Right ventricle myocardium superior (tissue), 1 donor: ENCODE results near the gene EBF3. TPM values are rescaled to one million over a fixed set of nuclear protein-coding genes. Genes with fewer than 3 reads are reported as not detected.

Source experiments
- ATAC-seq: fragments of 200-7000 bp; cut with Tn5 transposase; one replicate; pipeline ENCODE4 v1.9.1; 2020; ENCODE audit warnings: mild to moderate bottlenecking; ENCODE audit not compliant: poor library complexity
- DNase-seq: peaks from one replicate; pipeline ENCODE4 v3.0.0-alpha.2; 2020
- intact Hi-C: fragments of 100-400 bp; cut with DNase I; formaldehyde crosslinking; loops from one replicate; pipeline ENCODE4 v1.11.2; 2022
- total RNA-seq: library from RNA; stranded (reverse); fragmentation: NEBNext Ultra II Directional; extraction: Animal tissue kit (Norgen Biotek cat#: 25700); gene quantifications from one replicate; pipeline ENCODE4 v1.2.1, GENCODE V29; 2021
- donor health status: DM: no; HTN: yes; CAD: no; lungs with severe emphysema.

Gene EBF3
- total RNA-seq, 1 donor from 2014 or later = 6.2 TPM

DNA sequence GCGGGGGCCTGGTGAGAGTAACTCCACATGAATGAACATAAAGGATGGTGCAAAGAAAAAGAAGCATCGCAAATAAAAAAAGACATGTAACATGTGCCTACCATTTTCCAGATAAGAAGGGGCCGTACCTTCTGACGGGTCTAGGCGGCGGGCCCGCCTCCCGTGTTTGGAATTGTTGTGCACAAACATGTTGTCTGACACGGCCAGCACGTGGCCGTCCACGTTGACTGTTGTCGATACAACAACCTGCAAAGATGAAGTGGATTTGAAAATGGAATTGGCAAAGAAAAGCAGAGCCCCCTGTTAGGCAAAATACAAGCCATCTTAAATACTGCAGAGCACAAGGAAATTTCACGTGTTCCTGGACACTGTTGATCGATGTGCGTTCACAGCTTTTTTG, 90.7 kb downstream of the EBF3 start:
- no peak for ATAC-seq
- DNase-seq = no peak
- intact Hi-C loops = no loop called here

DNA sequence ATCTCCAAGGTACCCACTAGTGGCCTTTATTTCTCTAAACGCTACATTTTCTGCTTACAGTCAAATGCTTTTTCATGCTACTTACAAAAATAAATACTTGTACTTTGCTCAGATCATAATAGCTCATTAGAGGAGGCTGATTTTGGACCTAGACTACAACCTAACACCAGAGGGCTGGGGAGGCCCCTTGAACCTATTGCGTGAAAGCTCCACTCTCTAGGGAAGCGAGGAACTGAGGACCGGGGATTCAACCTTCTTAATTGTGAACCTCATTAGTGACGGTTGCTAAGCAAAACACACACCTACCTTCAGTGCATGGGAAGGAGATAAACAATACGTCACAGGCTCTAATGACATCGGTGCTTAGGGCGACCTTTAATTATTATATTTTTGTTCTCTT, 92.1 kb downstream of the EBF3 start:
- intact Hi-C loops = no loop called here
- DNase-seq = no peak
- ATAC-seq = no peak

DNA sequence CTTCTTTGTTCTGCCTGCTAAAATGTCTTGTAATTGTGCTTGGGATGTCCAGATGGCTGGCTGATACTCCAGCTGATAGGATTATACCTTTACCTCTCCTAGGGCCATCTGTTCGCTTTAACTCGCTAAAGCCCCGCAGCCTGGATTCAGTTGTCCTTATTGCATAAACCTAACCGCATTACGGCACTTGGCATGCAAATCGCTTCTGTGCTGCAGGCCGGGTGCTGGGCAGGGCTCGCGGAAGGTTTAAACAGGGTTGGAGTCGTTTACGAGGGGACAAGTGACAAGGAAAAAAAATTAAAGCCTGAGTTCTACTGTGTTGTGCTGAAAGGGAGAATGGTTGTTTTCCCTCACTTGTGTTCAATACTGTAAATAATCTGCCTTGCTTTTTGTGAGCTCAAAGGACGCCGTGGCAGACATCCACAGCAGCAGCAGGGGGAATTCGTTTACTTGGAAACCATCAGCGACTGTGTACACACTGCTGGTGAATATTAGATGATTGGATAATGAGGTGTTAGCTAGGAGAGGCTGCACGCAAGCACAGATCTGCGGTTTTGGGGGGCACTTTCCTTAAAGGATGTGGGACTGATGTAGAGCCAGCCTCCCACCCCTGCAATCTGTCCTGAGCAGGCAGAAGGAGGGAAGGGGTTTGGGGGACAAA, 93.0 kb downstream of the EBF3 start:
- ATAC-seq (peak; percentile 75), DNase-seq (no peak)
- intact Hi-C loops = no loop called here

DNA sequence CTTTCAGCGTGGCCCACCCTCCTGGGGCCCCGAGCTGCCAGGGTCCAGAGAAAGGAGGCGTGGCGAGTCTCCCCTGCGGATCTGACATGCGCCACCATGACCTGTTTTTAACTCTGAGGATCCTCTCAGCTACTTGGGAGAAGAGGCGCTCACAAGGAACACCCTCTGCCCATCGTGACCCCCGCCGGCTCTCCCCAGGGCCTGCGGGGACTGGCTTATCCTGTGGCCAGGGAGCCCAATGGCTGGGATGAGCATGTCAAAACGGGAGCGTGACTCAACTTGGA, 93.7 kb downstream of the EBF3 start:
- DNase-seq (no peak), ATAC-seq (no peak)
- intact Hi-C loops = no loop called here

DNA sequence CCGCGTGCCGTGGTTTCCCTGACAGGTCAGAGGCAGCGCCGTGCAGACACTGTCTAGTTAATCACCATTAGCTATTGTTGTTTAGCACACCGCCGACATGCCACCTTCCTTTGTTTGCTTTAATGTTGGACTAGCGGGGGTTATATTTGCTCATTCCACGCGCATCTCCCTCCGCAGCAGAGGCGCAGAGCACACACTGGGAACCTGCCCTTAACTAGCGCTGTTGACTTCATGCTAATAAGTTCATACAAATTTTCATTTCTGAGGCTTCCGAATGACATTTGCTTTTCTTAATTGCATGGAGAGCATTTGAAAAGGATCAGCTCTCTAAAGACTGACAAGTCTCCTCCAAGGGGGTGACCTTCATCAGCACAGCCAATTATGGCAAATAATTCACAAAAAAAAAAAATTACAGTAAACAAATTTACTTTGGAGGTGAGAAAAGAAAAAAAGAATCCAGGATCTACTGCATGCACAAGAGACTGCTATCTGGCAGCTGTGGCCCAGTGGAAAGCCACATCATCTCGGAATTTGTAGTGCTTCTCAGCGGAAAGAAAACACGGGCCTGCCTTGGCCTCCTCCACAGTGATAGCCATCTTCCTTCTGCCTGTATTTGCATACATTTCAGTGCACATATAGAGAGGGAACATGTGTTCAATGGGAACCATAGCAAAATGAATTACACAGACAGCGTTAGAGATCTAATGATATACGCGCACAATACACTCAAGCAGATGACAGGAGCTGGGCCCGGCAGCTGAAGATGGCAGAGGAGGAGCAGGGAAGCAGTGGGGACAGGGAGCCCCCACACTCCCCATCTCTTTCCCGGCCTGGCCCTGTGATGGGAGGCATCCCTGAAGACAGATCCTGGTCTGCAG, 94.2 kb downstream of the EBF3 start:
- intact Hi-C loops = no loop called here
- DNase-seq (no peak), ATAC-seq (no peak)

DNA sequence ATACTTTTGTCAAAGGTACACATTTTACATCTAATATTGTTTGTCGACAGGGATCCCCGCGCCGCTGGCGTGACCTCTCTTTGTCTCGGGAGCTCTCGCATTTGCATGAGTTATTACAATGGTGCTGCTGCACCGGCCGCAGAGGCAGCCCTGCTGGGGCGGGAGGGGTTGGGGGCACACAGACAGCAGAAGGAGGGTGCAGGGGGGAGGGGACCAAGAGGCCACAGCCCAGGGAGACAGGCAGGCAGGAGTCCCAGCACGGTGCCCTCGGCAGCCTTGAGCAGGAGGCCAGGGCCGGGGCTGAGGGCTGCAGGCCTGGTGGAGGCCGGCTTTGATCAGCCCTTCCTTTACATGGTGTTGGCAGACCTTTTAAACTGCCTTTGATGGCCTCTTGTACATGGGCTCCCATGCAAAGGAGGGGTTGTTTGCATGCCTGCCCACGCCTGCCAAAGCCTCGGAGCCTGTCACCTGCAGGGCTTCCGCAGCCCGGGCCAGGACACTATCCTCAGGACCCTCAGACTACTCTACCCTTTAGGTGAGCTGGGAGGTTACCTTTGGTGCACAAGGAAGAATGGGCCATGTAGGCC, 95.5 kb downstream of the EBF3 start:
- ATAC-seq = no peak
- DNase-seq = no peak
- intact Hi-C loops = no loop called here

DNA sequence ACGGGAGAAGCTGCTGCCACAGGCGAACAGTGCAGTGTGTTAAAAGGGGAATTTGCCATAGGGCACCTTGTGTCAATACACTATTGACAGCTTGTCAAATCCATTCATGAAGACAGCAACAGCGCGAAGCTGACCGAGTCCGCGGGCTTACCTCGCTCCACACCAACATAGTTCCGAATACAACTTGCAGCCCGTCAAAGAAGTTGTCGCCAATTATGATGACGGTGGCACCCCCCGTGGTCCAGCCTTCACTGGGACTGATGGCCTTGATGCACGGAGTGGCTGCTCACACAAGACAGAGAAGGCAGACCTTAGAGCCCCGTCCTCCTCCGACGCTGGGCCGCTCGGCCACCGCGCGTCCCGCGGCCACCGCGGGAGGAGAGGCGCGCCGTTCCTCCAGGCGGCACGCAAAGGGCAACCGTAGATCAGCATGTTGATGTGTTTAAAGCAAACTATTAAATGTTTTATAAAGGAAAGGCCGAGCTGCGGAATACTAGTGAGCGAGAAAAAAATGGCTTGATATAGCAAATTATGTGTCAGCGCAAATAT, 96.4 kb downstream of the EBF3 start:
- DNase-seq (no peak), ATAC-seq (no peak)
- intact Hi-C loops = no loop called here

DNA sequence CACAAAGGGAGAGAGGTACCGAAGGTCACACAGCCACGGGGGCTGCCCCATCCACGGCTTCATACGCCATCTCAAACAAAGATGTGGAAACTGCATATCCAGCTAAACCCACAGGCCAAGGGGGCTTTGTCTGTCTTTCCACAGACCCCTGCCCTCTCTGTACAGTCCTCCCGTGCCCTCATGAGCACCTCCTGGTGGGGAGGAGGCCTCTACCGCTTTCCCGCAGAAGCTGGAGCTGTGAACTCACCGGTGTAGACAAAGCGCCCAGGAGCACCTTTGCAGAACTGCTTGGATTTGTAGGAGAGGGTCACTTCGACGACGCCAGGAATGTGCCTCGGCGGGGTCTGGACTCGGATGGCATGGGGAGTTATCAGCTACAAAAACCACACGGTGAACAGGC, 97.2 kb downstream of the EBF3 start:
- no peak for DNase-seq
- no peak for ATAC-seq

DNA sequence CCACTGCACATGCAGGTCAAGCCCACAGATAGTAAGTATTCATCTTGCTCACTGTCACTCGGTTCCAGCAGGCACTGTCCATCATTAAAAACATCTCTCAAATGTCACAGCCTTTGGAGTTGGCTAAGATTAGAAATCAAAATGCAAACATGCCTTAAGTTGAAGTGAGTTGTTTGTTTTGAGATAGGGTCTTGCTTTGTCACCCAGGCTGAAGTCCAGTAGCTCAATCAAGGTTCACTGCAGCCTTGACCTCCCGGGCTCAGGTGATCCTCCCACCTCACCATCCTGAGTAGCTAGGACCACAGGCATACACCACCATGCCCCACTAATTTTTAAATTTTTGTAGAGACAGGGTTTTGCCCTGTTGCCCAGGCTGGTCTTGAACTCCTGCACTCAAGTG, 98.1 kb downstream of the EBF3 start:
- DNase-seq = no peak
- intact Hi-C loops = no loop called here
- ATAC-seq = no peak

More for the DNA sequence above, 97.2 kb downstream of the EBF3 start:
- intact Hi-C loops = no loop called here

DNA sequence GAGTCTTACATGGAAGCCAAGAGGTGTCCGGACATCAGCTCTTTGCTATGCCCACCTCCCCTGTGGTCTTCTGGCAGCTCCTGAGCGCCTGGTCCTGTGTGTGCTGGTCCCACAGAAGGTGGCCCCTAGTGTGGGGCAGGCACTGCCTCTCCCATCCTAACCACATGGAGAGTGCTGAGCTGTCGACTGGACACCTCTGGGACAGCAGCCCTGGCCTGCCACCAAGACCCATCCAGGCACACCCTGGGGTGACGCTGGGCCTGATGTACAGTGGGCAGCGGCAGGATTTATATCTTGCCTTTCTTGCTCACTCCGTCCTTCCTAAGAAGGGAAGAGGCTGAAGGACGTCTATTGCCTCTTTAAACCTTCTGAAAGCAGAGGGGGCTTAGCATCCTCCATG, 98.7 kb downstream of the EBF3 start:
- intact Hi-C loops = no loop called here
- no peak for ATAC-seq

DNA sequence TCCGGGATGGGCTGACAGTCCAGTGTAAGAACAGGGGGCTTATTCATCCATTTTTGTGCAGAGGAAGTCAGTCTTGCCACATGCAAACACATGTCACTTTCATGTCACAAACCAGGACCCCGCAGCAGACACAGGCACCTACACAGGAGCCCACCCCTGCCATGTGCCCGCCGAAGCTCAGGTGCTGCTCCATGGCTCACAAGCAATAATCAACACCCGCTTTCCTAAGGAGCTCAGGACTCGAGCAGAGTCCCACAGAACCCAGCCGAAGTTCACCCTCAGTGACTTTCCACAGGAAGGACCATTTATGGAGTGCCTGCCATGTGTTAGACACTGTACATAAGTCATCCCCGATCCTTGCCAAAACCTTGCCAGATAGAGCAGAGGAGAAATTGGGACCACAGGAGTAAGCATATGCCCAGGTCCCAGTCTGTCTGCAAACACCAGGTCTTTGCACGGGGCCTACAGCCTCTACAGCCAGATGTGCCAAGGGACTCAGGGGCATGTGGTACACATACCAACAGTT, 99.4 kb downstream of the EBF3 start:
- DNase-seq (no peak), ATAC-seq (peak; percentile 34)
- intact Hi-C loops = no loop called here

More for the DNA sequence above, 98.7 kb downstream of the EBF3 start:
- no peak for DNase-seq

DNA sequence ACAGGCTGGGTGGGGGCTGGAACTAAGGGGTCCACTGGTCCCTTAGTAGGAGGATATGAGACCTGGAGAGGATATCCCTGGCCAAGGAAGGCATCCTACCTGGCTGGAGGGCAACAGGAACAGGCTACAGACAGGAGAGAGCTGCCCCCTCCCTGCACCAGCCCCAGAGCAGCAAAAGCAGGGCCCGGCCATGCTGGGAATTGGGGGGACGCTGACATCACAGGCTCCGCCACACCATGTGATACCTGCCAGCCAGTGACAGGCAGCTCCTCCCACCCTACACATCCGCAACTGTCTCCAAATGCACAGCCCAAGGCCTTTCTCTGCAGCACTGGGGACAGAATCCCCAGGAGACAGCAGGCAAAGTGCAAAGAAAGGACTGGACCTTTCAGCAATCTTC, 100.0 kb downstream of the EBF3 start:
- intact Hi-C loops = no loop called here
- ATAC-seq (no peak), DNase-seq (no peak)

DNA sequence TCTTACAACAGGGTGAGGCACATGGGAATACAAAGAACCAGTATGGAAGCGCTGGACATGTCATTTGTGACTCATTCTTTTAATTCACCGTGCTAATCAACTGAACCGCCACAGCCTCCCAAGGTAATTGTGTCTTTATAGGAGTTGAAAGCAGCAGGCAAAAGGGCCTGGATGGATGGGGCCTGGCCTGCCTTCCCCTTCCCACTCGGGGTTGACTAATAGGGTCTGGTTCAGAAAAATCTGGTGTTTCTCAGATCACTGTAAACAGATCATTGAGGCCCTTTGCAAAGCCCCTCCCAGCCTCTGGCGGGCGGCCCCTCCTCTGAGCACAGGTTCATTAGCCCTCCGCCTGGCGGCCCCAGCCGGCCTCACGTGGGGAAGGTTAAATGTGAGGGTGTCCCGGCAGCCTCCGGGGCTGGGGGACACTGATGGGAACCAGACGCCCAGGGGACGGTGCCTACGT, 100.8 kb downstream of the EBF3 start:
- no peak for DNase-seq
- no peak for ATAC-seq
- intact Hi-C loops = no loop called here

DNA sequence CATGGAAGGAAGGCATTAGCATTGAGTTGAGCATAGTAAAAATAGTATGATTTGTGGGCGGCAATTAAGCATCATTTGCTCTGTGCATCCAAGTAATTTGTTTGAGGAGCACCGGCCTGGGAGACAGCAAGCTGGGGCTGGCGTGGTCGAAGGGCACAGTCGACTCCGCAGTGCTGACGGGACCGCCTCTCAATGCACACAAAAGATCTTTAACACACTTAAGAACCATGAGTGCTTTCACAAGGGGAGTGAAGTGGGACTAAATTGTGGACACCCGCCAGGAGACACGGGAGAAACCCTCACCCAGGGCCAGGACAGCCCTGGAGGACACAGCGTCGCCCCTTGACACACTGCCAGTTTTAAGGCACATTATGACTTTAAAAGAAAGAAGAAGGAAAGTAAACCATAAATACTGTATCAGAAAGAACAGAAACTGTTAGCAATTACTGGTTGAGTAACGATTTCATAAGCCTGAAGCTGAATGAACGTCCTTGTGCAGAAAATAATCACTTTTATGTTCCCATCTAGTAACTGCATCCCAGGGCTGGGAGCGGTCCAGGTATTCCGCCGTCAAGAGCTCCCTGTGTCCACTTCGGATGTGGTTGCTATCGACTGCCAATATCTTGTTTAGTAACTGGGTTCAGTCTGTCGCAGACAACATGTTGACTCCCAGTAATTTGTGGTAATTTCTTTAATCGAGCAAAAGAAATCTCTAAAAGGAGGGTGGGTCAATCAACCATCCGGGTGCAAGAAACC, 102.1 kb downstream of the EBF3 start:
- no peak for DNase-seq
- intact Hi-C loops = no loop called here
- no peak for ATAC-seq

DNA sequence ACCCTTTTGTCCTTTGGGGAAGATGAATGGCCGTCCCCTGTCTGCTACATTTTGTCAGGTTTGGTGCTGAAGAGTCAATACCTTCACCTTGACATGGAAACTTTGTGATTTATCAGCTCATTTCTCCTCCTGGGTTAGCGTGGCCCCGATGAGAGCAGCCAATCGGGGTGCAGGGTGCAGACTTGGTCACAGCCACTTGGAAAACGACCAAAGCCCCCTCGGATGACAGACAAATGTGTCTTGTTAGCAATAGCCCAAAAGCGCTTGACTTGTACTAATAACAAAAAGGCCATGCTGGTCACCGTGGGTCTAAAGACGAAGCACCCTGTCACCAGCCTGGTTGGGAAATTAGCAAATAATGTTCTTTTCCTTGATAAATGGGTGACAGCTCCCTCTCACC, 103.7 kb downstream of the EBF3 start:
- ATAC-seq (no peak), DNase-seq (no peak)
- intact Hi-C loops = no loop called here

DNA sequence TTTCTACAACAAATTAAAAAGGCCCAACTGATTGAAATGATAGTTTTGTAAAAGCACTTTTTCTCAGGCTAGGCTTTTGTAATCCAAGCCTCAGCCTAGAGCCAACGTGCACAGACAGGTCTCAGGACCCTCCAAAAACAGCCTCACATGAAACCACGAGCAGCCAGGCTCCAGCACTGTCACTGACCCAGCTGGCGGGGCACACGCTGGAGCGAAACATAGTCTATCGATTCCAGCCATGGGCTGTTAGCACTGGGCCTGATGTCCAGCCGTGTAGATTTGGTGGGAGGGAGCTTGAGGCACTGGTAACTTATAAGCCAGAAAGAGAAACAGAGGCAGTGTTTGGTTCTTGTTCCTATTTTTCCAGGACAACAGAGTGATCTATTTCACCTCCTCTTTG, 104.5 kb downstream of the EBF3 start:
- ATAC-seq (no peak), DNase-seq (no peak)
- intact Hi-C loops = no loop called here

DNA sequence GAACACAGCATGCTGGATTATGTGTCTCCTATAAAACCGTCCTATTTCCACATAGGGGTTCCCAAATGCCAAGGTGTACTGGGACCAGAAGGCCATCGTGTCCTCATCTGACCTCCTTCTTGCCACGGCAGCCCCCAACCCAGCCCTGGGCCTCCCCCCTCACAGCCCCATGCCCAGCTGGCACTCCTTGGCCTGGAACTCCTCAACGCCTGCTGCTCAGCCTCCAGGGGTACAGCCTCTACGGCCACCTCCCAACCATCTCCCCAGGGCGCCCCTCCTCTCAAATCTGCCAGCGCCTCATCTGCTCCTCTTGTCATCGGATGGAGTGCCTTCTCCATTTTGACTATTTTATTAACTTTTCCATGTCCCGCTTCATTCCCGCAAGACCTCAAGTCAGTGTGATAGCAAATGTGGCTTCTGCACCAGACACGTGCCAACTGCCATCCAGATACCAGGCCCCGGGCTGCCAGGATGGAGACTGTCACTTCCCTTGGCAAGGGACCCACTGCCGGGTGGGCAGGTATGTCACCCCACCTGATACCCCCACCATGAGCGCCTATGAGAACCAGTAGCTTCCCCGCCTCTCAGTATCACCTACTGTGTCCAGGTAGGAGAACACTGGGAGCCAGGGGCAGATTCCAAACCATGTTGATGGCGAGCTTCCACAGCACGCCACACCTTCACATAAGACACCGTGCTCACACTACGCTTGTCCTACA, 106.7 kb downstream of the EBF3 start:
- intact Hi-C loops = loop anchor here (2.0 kb wide), 1 partner anchor 31 kb away; no protein-coding TSS in a partner anchor
- ATAC-seq (no peak), DNase-seq (no peak)
